ENCODE data around the gene PELI2. TPM values are rescaled to one million over a fixed set of nuclear protein-coding genes. Genes with fewer than 3 reads are reported as not detected.

The PELI2 gene
- total and polyA plus RNA-seq, 2 experiments from 2014 or later, result 4.3 to 16.1 TPM

- no peaks in the 10 kb centered on the region for H3K9me2 ChIP-seq (replicated peaks; ENCODE audit: insufficient read depth)
- no peaks in the 10 kb centered on the region for H3K9me3 ChIP-seq (ENCODE audit: low read depth)
- H3K27ac ChIP-seq, result no peak overlapping the region
- no peaks in the 10 kb centered on the region for H4K20me1 ChIP-seq (ENCODE audit: insufficient read depth, poor library complexity, severe bottlenecking)
- peaks cover 17% of the 10 kb centered on the region for H3K4me1 ChIP-seq (ENCODE audit: insufficient read depth)
- no peak overlapping the region for H3K4me3 ChIP-seq
- no peak for DNase-seq (ENCODE audit: low spot score)
- 91% methylated on average over 1 of the region's 1 CpG for WGBS (ENCODE audit: low lambda C conversion rate, missing lambda C conversion rate)
- H3K4me2 ChIP-seq, result no peak overlapping the region
- no peak overlapping the region for H2AFZ ChIP-seq
- H3K79me2 ChIP-seq, result peaks cover 45% of the 10 kb centered on the region
- H3K36me3 ChIP-seq (replicated peaks; ENCODE audit: insufficient read depth, low read depth), result no peaks in the 10 kb centered on the region
- H3K27me3 ChIP-seq, result no peaks in the 10 kb centered on the region
- TF ChIP-seq EZH2 (IDR thresholded peaks at IDR 0.05; ENCODE audit: borderline replicate concordance), result no peak
- TF ChIP-seq CTCF (IDR thresholded peaks at IDR 0.05; ENCODE audit: poor library complexity), result no peak
- no peak for TF ChIP-seq EZH2phosphoT487 (IDR thresholded peaks at IDR 0.05; ENCODE audit: low read depth, severe bottlenecking, unreplicated experiment)
Measured at GRCh38 chr14:56144176-56144575, 26.0 kb downstream of the PELI2 start.

GRCh38 chr14:56145181-56145769 lies 27.1 kb downstream of the PELI2 start:
- H3K27me3 ChIP-seq, result no peaks in the 10 kb centered on the region
- no peaks in the 10 kb centered on the region for H4K20me1 ChIP-seq (ENCODE audit: insufficient read depth, poor library complexity, severe bottlenecking)
- DNase-seq (ENCODE audit: low spot score), result no peak
- no peaks in the 10 kb centered on the region for H3K9me2 ChIP-seq (replicated peaks; ENCODE audit: insufficient read depth)
- H3K4me2 ChIP-seq, result no peak overlapping the region
- H3K9me3 ChIP-seq (ENCODE audit: low read depth), result no peaks in the 10 kb centered on the region
- H3K36me3 ChIP-seq (replicated peaks; ENCODE audit: insufficient read depth, low read depth), result no peaks in the 10 kb centered on the region
- TF ChIP-seq EZH2 (IDR thresholded peaks at IDR 0.05; ENCODE audit: borderline replicate concordance) (no peak), EZH2phosphoT487 (IDR thresholded peaks at IDR 0.05; ENCODE audit: low read depth, severe bottlenecking, unreplicated experiment) (no peak), CTCF (IDR thresholded peaks at IDR 0.05; ENCODE audit: poor library complexity) (no peak)
- no peak overlapping the region for H3K4me3 ChIP-seq
- H3K4me1 ChIP-seq (ENCODE audit: insufficient read depth), result peaks cover 17% of the 10 kb centered on the region
- H2AFZ ChIP-seq, result no peak overlapping the region
- H3K79me2 ChIP-seq, result peaks cover 45% of the 10 kb centered on the region
- no peak overlapping the region for H3K27ac ChIP-seq
- WGBS (ENCODE audit: low lambda C conversion rate, missing lambda C conversion rate), result 63% methylated on average over 5 of the region's 5 CpGs

- H4K20me1 ChIP-seq (ENCODE audit: insufficient read depth, poor library complexity, severe bottlenecking), result no peaks in the 10 kb centered on the region
- no peak overlapping the region for H2AFZ ChIP-seq
- H3K27me3 ChIP-seq, result no peaks in the 10 kb centered on the region
- peaks cover 42% of the 10 kb centered on the region for H3K79me2 ChIP-seq
- no peak for DNase-seq (ENCODE audit: low spot score)
- no peak overlapping the region for H3K4me3 ChIP-seq
- TF ChIP-seq CTCF (IDR thresholded peaks at IDR 0.05; ENCODE audit: poor library complexity) (no peak), EZH2phosphoT487 (IDR thresholded peaks at IDR 0.05; ENCODE audit: low read depth, severe bottlenecking, unreplicated experiment) (no peak), EZH2 (IDR thresholded peaks at IDR 0.05; ENCODE audit: borderline replicate concordance) (no peak)
- H3K27ac ChIP-seq, result no peak overlapping the region
- peaks cover 17% of the 10 kb centered on the region for H3K4me1 ChIP-seq (ENCODE audit: insufficient read depth)
- no peaks in the 10 kb centered on the region for H3K9me2 ChIP-seq (replicated peaks; ENCODE audit: insufficient read depth)
- 82% methylated on average over 3 of the region's 3 CpGs for WGBS (ENCODE audit: low lambda C conversion rate, missing lambda C conversion rate)
- no peaks in the 10 kb centered on the region for H3K36me3 ChIP-seq (replicated peaks; ENCODE audit: insufficient read depth, low read depth)
- H3K9me3 ChIP-seq (ENCODE audit: low read depth), result no peaks in the 10 kb centered on the region
- no peak overlapping the region for H3K4me2 ChIP-seq
Measured at GRCh38 chr14:56145965-56146364, 27.8 kb downstream of the PELI2 start.

Measured in hepatocyte (in vitro differentiated cells).